C4-2B (cell line): Measurements from ENCODE around the gene CEP85.

Source experiments
- CTCF ChIP-seq: fragments of 450-650 bp; conservative IDR thresholded peaks from 2 replicates; pipeline ENCODE4 v1.5.1; 2017; ENCODE audit warnings: mild to moderate bottlenecking
- ZFX ChIP-seq: fragments of 450-650 bp; IDR thresholded peaks from 2 replicates; pipeline ENCODE4 v1.6.1; 2017

DNA sequence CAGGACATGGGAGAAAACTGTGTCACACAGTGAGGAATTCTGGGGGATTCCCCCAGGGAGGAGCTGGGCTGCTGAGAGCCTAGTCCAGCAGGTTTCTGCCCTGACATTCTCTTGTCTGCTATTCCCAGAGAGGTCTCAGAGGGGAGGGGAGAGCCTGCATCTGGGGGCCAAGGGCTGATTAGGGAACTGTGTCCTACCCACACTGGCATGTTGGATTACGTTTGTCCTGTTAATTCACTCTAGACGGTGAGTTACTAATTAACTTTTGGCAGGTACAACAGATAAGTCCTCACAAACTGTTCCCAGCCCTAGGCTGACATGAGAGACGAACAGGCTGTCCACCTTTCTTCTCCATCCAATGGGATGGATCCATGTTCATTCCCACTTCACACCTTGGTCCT, 43.3 kb downstream of the CEP85 start:
- no peak for TF ChIP-seq CTCF
- TF ChIP-seq ZFX: no peak
